ENCODE data around the gene NTRK2.
"Not testable (repeated sequence)": the region's sequence is repeated elsewhere in the genome, so short reads cannot be mapped to it uniquely, and the experiment has no call there.

The NTRK2 gene

GRCh38 chr9:85062385-85063022 is 393.0 kb downstream of the NTRK2 start:
- no peak for DNase-seq (ENCODE audit: low read depth in 2 of 2)

- DNase-seq (ENCODE audit: low read depth in 2 of 2): no peak
Measured at GRCh38 chr9:85064811-85065371, 395.4 kb downstream of the NTRK2 start.

- DNase-seq (ENCODE audit: low read depth in 2 of 2): no peak
Measured at GRCh38 chr9:85067792-85068191, 398.3 kb downstream of the NTRK2 start.

- DNase-seq (ENCODE audit: low read depth in 2 of 2): not testable (repeated sequence)
Measured at GRCh38 chr9:85069421-85069820, 399.9 kb downstream of the NTRK2 start.
